ENCODE data around the gene CRY1. TPM values are rescaled to one million over a fixed set of nuclear protein-coding genes. Genes with fewer than 3 reads are reported as not detected.

CRY1 gene
- total and polyA plus RNA-seq, 9 of the 15 experiments (the other 6 are each of a cell fraction or from before 2014, with no cell fraction given): 8.7 to 33.3 (median 25.2) TPM

DNA sequence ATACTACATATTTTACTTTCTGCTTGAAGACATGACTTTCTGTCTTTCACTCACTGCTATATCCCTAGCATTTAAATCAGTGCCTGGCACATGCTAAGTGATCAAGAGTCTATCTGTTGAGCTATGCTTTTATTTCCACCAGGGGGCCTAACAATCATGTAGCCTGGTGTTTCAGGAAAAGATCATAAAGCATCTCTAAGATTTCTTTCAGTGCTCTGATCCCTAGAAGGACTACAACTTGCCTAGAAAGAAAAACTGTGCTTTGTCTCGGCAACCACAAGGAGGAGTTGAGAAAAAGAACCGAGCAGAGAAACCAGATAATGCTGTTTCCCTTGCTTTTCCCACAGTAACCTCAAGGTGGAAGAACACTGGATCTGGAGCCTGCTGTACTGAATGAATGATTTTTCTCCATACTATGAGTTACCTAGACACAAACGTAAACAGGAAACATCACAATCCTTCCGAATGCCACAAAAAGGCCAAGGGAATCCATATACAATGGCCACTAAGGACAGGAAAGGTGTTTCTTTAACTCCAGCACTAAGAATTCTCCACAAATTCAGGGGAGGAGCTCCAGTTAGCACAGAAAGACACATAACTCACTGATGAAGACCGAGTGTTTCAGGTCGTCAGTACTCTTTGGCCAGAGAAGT lies 1.2 kb downstream of the CRY1 start (continued):
- TF ChIP-seq POLR2AphosphoS5 (IDR thresholded peaks at IDR 0.05; ENCODE audit: control insufficient read depth, insufficient read depth, low read depth, low read length): peak; percentile 22; the same call in 1 of the 2 replicates
- TF ChIP-seq HDAC2 (IDR thresholded peaks at IDR 0.05): peak; percentile 63; the same call in 1 of the 2 replicates
- peak; percentile 98 for TF ChIP-seq ZNF24 (IDR thresholded peaks at IDR 0.05)
- TF ChIP-seq RCOR1 (IDR thresholded peaks at IDR 0.05; ENCODE audit: borderline replicate concordance in 1 of 2, low read depth in 2 of 2, low read length in 2 of 2): peak; percentile 13 to 67; a peak in 2 of 4 replicates
- peak; percentile 47 for TF ChIP-seq SMC3 (conservative IDR thresholded peaks at IDR 0.05; ENCODE audit: insufficient read depth, low read depth, low read length)
- TF ChIP-seq, protein P1, sequence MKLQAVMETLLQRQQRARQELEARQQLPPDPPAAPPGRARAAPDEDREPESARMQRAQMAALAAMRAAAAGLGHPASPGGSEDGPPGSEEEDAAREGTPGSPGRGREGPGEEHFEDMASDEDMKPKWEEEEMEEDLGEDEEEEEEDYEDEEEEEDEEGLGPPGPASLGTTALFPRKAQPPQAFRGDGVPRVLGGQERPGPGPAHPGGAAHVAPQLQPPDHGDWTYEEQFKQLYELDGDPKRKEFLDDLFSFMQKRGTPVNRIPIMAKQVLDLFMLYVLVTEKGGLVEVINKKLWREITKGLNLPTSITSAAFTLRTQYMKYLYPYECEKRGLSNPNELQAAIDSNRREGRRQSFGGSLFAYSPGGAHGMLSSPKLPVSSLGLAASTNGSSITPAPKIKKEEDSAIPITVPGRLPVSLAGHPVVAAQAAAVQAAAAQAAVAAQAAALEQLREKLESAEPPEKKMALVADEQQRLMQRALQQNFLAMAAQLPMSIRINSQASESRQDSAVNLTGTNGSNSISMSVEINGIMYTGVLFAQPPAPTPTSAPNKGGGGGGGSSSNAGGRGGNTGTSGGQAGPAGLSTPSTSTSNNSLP (IDR thresholded peaks at IDR 0.05; ENCODE audit: borderline replicate concordance, low read depth, low read length): peak; percentile 70; the same call in 1 of the 2 replicates
- TF ChIP-seq ZNF668 (CRISPR knock-in tag; IDR thresholded peaks at IDR 0.05): no peak
- no peak for TF ChIP-seq MEF2D (tag; conservative IDR thresholded peaks at IDR 0.05; ENCODE audit: low read depth)
- TF ChIP-seq ZNF75A (CRISPR knock-in tag; IDR thresholded peaks at IDR 0.05): peak; percentile 95
- no peak for TF ChIP-seq PHB2 (IDR thresholded peaks at IDR 0.05; ENCODE audit: low read depth)
- no peak for TF ChIP-seq STAT6 (CRISPR knock-in tag; IDR thresholded peaks at IDR 0.05)
- TF ChIP-seq REST (IDR thresholded peaks at IDR 0.05; ENCODE audit: borderline replicate concordance): peak; percentile 40; the same call in 1 of the 2 replicates
- TF ChIP-seq REST (CRISPR knock-in tag; IDR thresholded peaks at IDR 0.05; ENCODE audit: low read depth): no peak
- no peak for TF ChIP-seq ZFP30 (CRISPR knock-in tag; IDR thresholded peaks at IDR 0.05; ENCODE audit: borderline replicate concordance)
- TF ChIP-seq MED1 (CRISPR knock-in tag; IDR thresholded peaks at IDR 0.05; ENCODE audit: borderline replicate concordance): no peak
- TF ChIP-seq CREM (IDR thresholded peaks at IDR 0.05; ENCODE audit: low read depth): 0 out of 2 replicates have a peak, but pooled peaks have one; percentile 11

Measured in K562 (cell line).